ENCODE data around the gene ENTREP3.

The ENTREP3 gene

GRCh38 chr1:155198547-155198906 is 56.8 kb downstream of the ENTREP3 start:
- no peak for DNase-seq (ENCODE audit: low read depth in 2 of 2)

DNA sequence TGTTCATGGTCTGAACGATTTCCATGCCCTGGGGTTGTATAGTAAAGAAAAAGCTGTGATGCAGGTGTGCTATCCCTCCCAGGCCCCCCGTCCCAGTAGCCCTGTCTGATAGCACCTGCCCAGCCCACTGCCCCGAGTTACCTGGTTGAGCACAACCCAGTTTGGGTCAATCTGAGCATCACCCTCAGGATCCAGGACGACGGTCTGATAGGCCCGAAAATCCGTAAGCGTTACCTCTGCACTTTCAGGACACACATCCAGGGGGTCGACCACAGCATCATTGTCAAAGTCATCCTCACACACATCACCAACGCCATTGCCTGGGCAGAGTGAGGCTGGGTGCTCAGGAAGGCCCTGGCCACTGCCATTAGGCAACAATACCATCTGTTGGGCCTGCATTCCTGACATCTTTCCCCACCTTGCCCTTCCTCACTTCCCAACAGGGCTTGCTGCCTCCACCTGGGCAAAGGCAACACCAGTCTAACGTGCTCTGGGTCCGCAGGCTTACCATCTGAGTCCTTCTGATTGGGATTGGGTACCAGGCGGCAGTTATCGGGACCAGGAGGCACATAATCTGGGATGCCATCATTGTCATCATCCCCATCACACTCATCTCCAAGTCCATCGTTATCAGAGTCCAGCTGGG is 57.3 kb downstream of the ENTREP3 start:
- DNase-seq (ENCODE audit: low read depth in 2 of 2), result no peak
